Measurements from ENCODE around the gene DISC1.

DISC1 gene

GRCh38 chr1:231729544-231729943 lies 103.0 kb downstream of the DISC1 start:
- peaks cover 10% of the 10 kb centered on the region for H3K4me1 Mint-ChIP-seq
- no peaks in the 10 kb centered on the region for H3K9me3 Mint-ChIP-seq
- no peaks in the 10 kb centered on the region for H3K27me3 Mint-ChIP-seq (ENCODE audit: low read depth)
- H3K36me3 Mint-ChIP-seq (ENCODE audit: low read depth): no peaks in the 10 kb centered on the region
- H3K4me3 Mint-ChIP-seq: no peak overlapping the region
- no peak overlapping the region for H3K27ac Mint-ChIP-seq
- TF ChIP-seq, protein P1, sequence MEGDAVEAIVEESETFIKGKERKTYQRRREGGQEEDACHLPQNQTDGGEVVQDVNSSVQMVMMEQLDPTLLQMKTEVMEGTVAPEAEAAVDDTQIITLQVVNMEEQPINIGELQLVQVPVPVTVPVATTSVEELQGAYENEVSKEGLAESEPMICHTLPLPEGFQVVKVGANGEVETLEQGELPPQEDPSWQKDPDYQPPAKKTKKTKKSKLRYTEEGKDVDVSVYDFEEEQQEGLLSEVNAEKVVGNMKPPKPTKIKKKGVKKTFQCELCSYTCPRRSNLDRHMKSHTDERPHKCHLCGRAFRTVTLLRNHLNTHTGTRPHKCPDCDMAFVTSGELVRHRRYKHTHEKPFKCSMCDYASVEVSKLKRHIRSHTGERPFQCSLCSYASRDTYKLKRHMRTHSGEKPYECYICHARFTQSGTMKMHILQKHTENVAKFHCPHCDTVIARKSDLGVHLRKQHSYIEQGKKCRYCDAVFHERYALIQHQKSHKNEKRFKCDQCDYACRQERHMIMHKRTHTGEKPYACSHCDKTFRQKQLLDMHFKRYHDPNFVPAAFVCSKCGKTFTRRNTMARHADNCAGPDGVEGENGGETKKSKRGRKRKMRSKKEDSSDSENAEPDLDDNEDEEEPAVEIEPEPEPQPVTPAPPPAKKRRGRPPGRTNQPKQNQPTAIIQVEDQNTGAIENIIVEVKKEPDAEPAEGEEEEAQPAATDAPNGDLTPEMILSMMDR (IDR thresholded peaks at IDR 0.05; ENCODE audit: unreplicated experiment in 3 of 3): no peak

DNA sequence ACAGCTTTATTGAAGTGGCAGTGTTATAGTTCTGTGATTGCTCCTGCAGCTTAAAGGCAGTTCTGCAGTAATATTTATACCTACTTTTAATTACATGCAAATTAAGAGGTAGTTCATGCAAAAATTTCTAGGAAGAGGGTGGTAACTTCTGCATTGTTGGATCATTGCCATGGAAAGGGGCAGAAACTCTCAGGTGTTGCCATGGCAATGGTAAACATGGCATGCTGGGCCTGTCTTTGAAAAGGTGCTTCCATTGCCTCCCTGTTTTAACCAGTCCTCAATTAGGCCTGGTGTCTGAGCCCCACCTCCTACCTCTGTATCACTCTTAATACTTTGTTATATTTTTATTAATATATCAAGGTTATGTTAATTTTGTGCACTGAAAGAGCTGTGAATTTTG lies 104.7 kb downstream of the DISC1 start:
- TF ChIP-seq, protein P1 (IDR thresholded peaks at IDR 0.05; ENCODE audit: unreplicated experiment in 3 of 3): no peak
- Mint-ChIP-seq H3K27me3 (ENCODE audit: low read depth) (no peaks in the 10 kb centered on the region), H3K27ac (no peak overlapping the region), H3K4me1 (peaks cover 5% of the 10 kb centered on the region), H3K9me3 (no peaks in the 10 kb centered on the region), H3K36me3 (ENCODE audit: low read depth) (no peaks in the 10 kb centered on the region), H3K4me3 (no peak overlapping the region)

GRCh38 chr1:231733063-231733462 lies 106.5 kb downstream of the DISC1 start:
- no peaks in the 10 kb centered on the region for H3K36me3 Mint-ChIP-seq (ENCODE audit: low read depth)
- no peak overlapping the region for H3K4me3 Mint-ChIP-seq
- no peaks in the 10 kb centered on the region for H3K27me3 Mint-ChIP-seq (ENCODE audit: low read depth)
- H3K9me3 Mint-ChIP-seq: no peaks in the 10 kb centered on the region
- H3K4me1 Mint-ChIP-seq: no peaks in the 10 kb centered on the region
- TF ChIP-seq, protein P1 (IDR thresholded peaks at IDR 0.05; ENCODE audit: unreplicated experiment in 3 of 3): no peak
- H3K27ac Mint-ChIP-seq: no peak overlapping the region

- TF ChIP-seq, protein P1 (IDR thresholded peaks at IDR 0.05; ENCODE audit: unreplicated experiment in 3 of 3): no peak
- Mint-ChIP-seq H3K27me3 (ENCODE audit: low read depth) (no peaks in the 10 kb centered on the region), H3K36me3 (ENCODE audit: low read depth) (no peaks in the 10 kb centered on the region), H3K27ac (no peak overlapping the region), H3K4me3 (no peak overlapping the region), H3K9me3 (no peaks in the 10 kb centered on the region), H3K4me1 (no peaks in the 10 kb centered on the region)
Measured at GRCh38 chr1:231733672-231734071, 107.1 kb downstream of the DISC1 start.

- TF ChIP-seq, protein P1 (IDR thresholded peaks at IDR 0.05; ENCODE audit: unreplicated experiment in 3 of 3): no peak
- Mint-ChIP-seq H3K4me1 (no peaks in the 10 kb centered on the region), H3K27ac (no peak overlapping the region), H3K27me3 (ENCODE audit: low read depth) (no peaks in the 10 kb centered on the region), H3K4me3 (no peak overlapping the region), H3K9me3 (peaks cover 2% of the 10 kb centered on the region), H3K36me3 (ENCODE audit: low read depth) (peaks cover 7% of the 10 kb centered on the region)
Measured at GRCh38 chr1:231734417-231734816, 107.8 kb downstream of the DISC1 start.

- Mint-ChIP-seq H3K4me3 (no peak overlapping the region), H3K36me3 (ENCODE audit: low read depth) (peaks cover 16% of the 10 kb centered on the region), H3K9me3 (peaks cover 2% of the 10 kb centered on the region), H3K27me3 (ENCODE audit: low read depth) (no peaks in the 10 kb centered on the region), H3K27ac (no peak overlapping the region), H3K4me1 (no peaks in the 10 kb centered on the region)
- TF ChIP-seq, protein P1 (IDR thresholded peaks at IDR 0.05; ENCODE audit: unreplicated experiment in 3 of 3): no peak
Measured at GRCh38 chr1:231735411-231735810, 108.8 kb downstream of the DISC1 start.

All from nephron (organoid).